Prostate gland (tissue), 2 donors: Measurements from ENCODE around the gene ZNF653.

Experiments used
- POLR2A ChIP-seq: fragments of 450-650 bp; IDR thresholded peaks from one replicate; pipeline ENCODE4 v1.6.1; 2016; ENCODE audit warnings: antibody characterized with exemption, mild to moderate bottlenecking
- POLR2AphosphoS5 ChIP-seq: sonication (generic); formaldehyde crosslinking; IDR thresholded peaks from one replicate; pipeline ENCODE4 v1.6.1; 2017; ENCODE audit warnings: antibody characterized with exemption
- TF ChIP-seq, protein P1 (sequence below), 4 experiments: fragments of 200-600 bp in 2 of 4; fragments of 450-650 bp in 2 of 4; sonication (generic) in 2 of 4; IDR thresholded peaks; 1 replicate in 3 of 4; 2 replicates in 1 of 4; pipeline ENCODE4 v1.5.1; 2016 to 2019; ENCODE audit warnings: antibody characterized with exemption in 4 of 4, mild to moderate bottlenecking in 2 of 4, moderate library complexity in 2 of 4

DNA sequence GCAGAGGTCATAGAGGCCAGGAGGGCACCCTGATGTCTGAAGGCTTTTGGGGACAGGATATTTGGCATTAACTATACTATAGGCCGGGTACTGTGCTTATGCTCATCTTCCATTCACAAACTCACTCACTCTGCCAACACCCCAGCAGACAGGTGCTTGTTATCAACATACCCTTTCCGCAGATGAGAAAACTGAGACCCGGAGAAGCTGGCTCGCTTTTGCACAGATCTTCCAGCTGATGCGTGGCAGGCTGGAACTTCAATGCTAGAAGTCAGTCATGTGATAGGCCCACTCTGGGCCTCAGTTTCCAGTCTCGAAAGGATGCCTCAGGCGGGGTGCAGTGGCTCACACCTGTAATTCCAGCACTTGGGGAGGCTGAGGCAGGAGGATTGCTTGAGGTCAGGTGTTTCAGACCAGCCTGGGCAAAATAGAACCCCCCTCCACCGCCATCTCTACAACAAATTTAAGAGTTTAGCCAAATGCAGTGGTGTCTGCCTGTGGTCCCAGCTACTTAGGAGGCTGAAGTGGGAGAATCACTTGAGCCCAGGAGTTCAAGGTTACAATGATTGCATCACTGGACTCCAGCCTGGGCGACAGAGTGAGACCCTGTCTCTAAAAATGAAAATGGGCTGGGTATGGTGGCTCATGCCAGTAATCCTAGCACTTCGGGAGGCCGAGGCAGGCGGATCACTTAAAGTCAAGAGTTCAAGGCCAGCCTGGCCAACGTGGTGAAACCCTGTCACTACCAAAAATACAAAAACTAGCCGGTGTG is 42.5 kb upstream of the ZNF653 start:
- TF ChIP-seq POLR2AphosphoS5 (no peak), POLR2A (no peak)
- TF ChIP-seq, protein P1, sequence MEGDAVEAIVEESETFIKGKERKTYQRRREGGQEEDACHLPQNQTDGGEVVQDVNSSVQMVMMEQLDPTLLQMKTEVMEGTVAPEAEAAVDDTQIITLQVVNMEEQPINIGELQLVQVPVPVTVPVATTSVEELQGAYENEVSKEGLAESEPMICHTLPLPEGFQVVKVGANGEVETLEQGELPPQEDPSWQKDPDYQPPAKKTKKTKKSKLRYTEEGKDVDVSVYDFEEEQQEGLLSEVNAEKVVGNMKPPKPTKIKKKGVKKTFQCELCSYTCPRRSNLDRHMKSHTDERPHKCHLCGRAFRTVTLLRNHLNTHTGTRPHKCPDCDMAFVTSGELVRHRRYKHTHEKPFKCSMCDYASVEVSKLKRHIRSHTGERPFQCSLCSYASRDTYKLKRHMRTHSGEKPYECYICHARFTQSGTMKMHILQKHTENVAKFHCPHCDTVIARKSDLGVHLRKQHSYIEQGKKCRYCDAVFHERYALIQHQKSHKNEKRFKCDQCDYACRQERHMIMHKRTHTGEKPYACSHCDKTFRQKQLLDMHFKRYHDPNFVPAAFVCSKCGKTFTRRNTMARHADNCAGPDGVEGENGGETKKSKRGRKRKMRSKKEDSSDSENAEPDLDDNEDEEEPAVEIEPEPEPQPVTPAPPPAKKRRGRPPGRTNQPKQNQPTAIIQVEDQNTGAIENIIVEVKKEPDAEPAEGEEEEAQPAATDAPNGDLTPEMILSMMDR (IDR thresholded peaks at IDR 0.05), result no peak
